Esophagus squamous epithelium (tissue), 4 donors: Measurements from ENCODE around the gene OPN4.

Experiments used
- CTCF ChIP-seq, 6 experiments: fragments of 450-650 bp in 4 of 6; fragments of 200-600 bp in 2 of 6; sonication (generic) in 2 of 6; IDR thresholded peaks; one replicate each; pipeline ENCODE4 v1.5.1; 2016 to 2019; ENCODE audit warnings: antibody characterized with exemption in 6 of 6, mild to moderate bottlenecking in 4 of 6, moderate library complexity in 4 of 6
- POLR2A ChIP-seq, 4 donors: fragments of 450-650 bp; IDR thresholded peaks; one replicate each; pipeline ENCODE4 v1.6.1; 2017; ENCODE audit warnings: antibody characterized with exemption in 4 of 4, mild to moderate bottlenecking in 4 of 4, moderate library complexity in 3 of 4

- TF ChIP-seq CTCF (IDR thresholded peaks at IDR 0.05): no peak
- no peak for TF ChIP-seq POLR2A (IDR thresholded peaks at IDR 0.05)
These were observed 17.8 kb downstream of the OPN4 start for GRCh38 chr10:86671985-86672710.
